ENCODE measurements around the gene RASGRF1. TPM values are rescaled to one million over a fixed set of nuclear protein-coding genes. Genes with fewer than 3 reads are reported as not detected.

RASGRF1 gene
- total and polyA plus RNA-seq, 2 donors (not counting 1 experiment from before 2014, with no cell fraction given), result 1.0 to 9.4 TPM

DNA sequence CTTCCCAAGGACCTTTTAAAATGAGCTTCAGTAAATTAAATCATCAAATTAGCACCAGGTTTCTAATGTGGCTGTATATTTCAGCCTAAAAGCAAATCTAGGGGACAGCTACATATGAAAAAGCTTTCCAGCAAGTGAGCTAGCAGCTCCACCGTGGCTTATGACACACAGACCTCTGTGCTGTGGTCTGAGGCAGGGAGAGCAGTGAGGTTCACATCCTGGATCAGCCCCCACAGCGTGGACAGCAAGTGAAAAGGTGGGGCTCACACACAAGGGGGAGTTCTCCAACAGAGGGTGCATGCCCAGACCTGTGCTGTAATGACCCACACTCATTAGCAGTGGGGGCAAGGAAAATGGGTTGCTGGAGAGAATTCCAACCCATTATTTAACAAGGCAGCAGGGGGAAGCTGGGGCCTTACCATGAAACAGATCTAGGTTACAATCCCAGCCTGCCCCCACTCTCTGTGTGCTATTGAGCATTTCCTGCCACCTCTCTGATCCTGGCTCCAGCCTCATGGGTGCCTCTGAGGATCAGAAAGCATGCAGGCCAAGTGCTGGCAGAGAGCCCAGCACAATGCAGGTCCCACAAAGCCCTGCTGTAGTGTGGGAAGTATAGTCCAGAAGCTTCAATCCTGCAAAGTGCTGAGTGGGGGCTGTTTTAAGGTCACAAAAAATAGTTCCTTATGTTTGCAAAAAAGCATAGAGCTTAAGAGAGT lies 48.2 kb downstream of the RASGRF1 start:
- ATAC-seq (ENCODE audit: low read depth), result no peak
- H3K4me3 Mint-ChIP-seq, result no peak overlapping the region
- no peaks in the 10 kb centered on the region for H3K4me1 ChIP-seq (ENCODE audit: control insufficient read depth in 2 of 2, insufficient read depth in 2 of 2, low read length in 2 of 2)

More for the DNA sequence above, 48.2 kb downstream of the RASGRF1 start:
- no peaks in the 10 kb centered on the region for H3K36me3 ChIP-seq (replicated peaks in 1 of 2; ENCODE audit: control extremely low read depth in 1 of 2, control insufficient read depth in 1 of 2, extremely low read depth in 1 of 2, insufficient read depth in 2 of 2, low read length in 1 of 2)
- no peak overlapping the region for H3K27ac ChIP-seq (ENCODE audit: low read length in 2 of 2)
- TF ChIP-seq EZH2 (IDR thresholded peaks at IDR 0.05; ENCODE audit: borderline replicate concordance, insufficient read depth, low read depth, low read length, poor library complexity, severe bottlenecking), result no peak
- TF ChIP-seq, protein P1, sequence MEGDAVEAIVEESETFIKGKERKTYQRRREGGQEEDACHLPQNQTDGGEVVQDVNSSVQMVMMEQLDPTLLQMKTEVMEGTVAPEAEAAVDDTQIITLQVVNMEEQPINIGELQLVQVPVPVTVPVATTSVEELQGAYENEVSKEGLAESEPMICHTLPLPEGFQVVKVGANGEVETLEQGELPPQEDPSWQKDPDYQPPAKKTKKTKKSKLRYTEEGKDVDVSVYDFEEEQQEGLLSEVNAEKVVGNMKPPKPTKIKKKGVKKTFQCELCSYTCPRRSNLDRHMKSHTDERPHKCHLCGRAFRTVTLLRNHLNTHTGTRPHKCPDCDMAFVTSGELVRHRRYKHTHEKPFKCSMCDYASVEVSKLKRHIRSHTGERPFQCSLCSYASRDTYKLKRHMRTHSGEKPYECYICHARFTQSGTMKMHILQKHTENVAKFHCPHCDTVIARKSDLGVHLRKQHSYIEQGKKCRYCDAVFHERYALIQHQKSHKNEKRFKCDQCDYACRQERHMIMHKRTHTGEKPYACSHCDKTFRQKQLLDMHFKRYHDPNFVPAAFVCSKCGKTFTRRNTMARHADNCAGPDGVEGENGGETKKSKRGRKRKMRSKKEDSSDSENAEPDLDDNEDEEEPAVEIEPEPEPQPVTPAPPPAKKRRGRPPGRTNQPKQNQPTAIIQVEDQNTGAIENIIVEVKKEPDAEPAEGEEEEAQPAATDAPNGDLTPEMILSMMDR (IDR thresholded peaks at IDR 0.05), result no peak
- peaks cover 0 to 14% (median 14%) of the 10 kb centered on the region in 3 donors for H3K9me3 ChIP-seq (ENCODE audit: control extremely low read depth in 1 of 3, control insufficient read depth in 2 of 3, insufficient read depth in 1 of 3, low read length in 2 of 3)
- H3K4me3 ChIP-seq (ENCODE audit: control extremely low read depth in 1 of 5, extremely low read depth in 1 of 5, insufficient read depth in 1 of 5, low read depth in 2 of 5, low read length in 4 of 5), result no peak overlapping the region
- peaks cover 21% of the 10 kb centered on the region for H3K27me3 Mint-ChIP-seq
- WGBS (ENCODE audit: insufficient coverage), result 67% methylated on average over 2 of the region's 2 CpGs
- intact Hi-C loops (cut with micrococcal nuclease), result no loop called here
- H2AFZ ChIP-seq (ENCODE audit: insufficient read depth, low read depth, low read length, poor library complexity, severe bottlenecking), result no peak overlapping the region
- ChIA-PET CTCF (interaction anchor here (3.1 kb wide), 1 partner anchor 142 kb away, joined by 15 read pairs; no protein-coding TSS in a partner anchor), POLR2A (interaction anchor here (0.6 kb wide), 1 partner anchor 53 kb away, joined by 4 read pairs; no protein-coding TSS in a partner anchor)
- peaks cover 0 to 4% (median 0%) of the 10 kb centered on the region in 4 experiments for H3K27me3 ChIP-seq (replicated peaks in 1 of 4; ENCODE audit: control extremely low read depth in 1 of 4, control insufficient read depth in 3 of 4, insufficient read depth in 4 of 4, low read length in 3 of 4)
- H3K9me3 Mint-ChIP-seq (ENCODE audit: insufficient read depth), result peaks cover 11% of the 10 kb centered on the region
- H3K27ac Mint-ChIP-seq, result no peak overlapping the region
- no peak for DNase-seq
- H3K79me2 ChIP-seq (ENCODE audit: control insufficient read depth, insufficient read depth, low read length), result no peaks in the 10 kb centered on the region
- no peak overlapping the region for H3K4me2 ChIP-seq (replicated peaks; ENCODE audit: low read depth, low read length, poor library complexity, severe bottlenecking)
- no peaks in the 10 kb centered on the region for H3K4me1 Mint-ChIP-seq
- H4K20me1 ChIP-seq (ENCODE audit: control insufficient read depth, insufficient read depth, low read length, poor library complexity, severe bottlenecking), result no peaks in the 10 kb centered on the region
- no peak overlapping the region for H3K9ac ChIP-seq (ENCODE audit: low read length)

Measured in B cell (primary cell).